ENCODE data around the gene SPINK2.

The SPINK2 gene

GRCh38 chr4:56844802-56845580 lies 23.5 kb upstream of the SPINK2 start:
- Histone ChIP-seq H3K36me3 (ENCODE audit: control insufficient read depth, insufficient read depth, low read length) (no peaks in the 10 kb centered on the region), H3K4me1 (ENCODE audit: control insufficient read depth, insufficient read depth, low read length) (peaks cover 4% of the 10 kb centered on the region; the same call in 1 of the 2 replicates), H3K27me3 (ENCODE audit: control insufficient read depth, insufficient read depth, low read length) (peaks cover 33% of the 10 kb centered on the region), H3K9me3 (ENCODE audit: control insufficient read depth, insufficient read depth, low read length) (no peaks in the 10 kb centered on the region), H3K27ac (ENCODE audit: low read length) (no peak overlapping the region), H3K4me3 (ENCODE audit: low read length) (no peak overlapping the region)
- no CpG with 5 or more reads among the region's 4 CpGs for WGBS (ENCODE audit: insufficient coverage, insufficient read length)
- DNase-seq (ENCODE audit: low read depth, low spot score), result peak; percentile 66

GRCh38 chr4:56843421-56843899 lies 22.0 kb upstream of the SPINK2 start:
- H3K4me1 ChIP-seq (ENCODE audit: control insufficient read depth, insufficient read depth, low read length), result peaks cover 4% of the 10 kb centered on the region; the same call in 1 of the 2 replicates
- WGBS (ENCODE audit: insufficient coverage, insufficient read length), result no CpG with 5 or more reads among the region's 13 CpGs
- H3K4me3 ChIP-seq (ENCODE audit: low read length), result no peak overlapping the region
- no peaks in the 10 kb centered on the region for H3K9me3 ChIP-seq (ENCODE audit: control insufficient read depth, insufficient read depth, low read length)
- no peak overlapping the region for H3K27ac ChIP-seq (ENCODE audit: low read length)
- peaks cover 33% of the 10 kb centered on the region for H3K27me3 ChIP-seq (ENCODE audit: control insufficient read depth, insufficient read depth, low read length)
- no peak for DNase-seq (ENCODE audit: low read depth, low spot score)
- no peaks in the 10 kb centered on the region for H3K36me3 ChIP-seq (ENCODE audit: control insufficient read depth, insufficient read depth, low read length)

DNA sequence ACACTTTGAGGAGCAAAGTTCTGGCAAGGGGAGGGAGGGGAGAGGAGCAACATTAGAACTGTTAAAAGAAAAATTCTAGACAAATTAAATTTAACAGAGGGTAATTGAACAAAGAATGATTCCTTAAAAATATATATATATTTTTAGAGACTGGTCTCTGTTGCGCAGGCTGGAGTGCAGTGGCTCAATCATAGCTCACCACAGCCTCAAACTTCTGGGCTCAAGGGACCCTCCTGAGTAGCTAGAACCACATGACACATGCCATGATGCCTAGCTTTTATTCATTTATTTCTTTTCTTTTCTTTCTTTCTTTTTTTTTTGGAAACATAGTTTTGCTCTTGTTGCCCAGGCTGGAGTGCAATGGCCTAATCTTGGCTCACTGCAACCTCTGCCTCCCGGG lies 19.1 kb upstream of the SPINK2 start:
- WGBS (ENCODE audit: insufficient coverage, insufficient read length), result no CpG with 5 or more reads among the region's 2 CpGs
- H3K4me1 ChIP-seq (ENCODE audit: control insufficient read depth, insufficient read depth, low read length), result peaks cover 4% of the 10 kb centered on the region; the same call in 1 of the 2 replicates
- DNase-seq (ENCODE audit: low read depth, low spot score), result no peak
- H3K9me3 ChIP-seq (ENCODE audit: control insufficient read depth, insufficient read depth, low read length), result no peaks in the 10 kb centered on the region
- no peaks in the 10 kb centered on the region for H3K36me3 ChIP-seq (ENCODE audit: control insufficient read depth, insufficient read depth, low read length)
- H3K27ac ChIP-seq (ENCODE audit: low read length), result no peak overlapping the region
- peaks cover 20% of the 10 kb centered on the region for H3K27me3 ChIP-seq (ENCODE audit: control insufficient read depth, insufficient read depth, low read length)
- no peak overlapping the region for H3K4me3 ChIP-seq (ENCODE audit: low read length)

DNA sequence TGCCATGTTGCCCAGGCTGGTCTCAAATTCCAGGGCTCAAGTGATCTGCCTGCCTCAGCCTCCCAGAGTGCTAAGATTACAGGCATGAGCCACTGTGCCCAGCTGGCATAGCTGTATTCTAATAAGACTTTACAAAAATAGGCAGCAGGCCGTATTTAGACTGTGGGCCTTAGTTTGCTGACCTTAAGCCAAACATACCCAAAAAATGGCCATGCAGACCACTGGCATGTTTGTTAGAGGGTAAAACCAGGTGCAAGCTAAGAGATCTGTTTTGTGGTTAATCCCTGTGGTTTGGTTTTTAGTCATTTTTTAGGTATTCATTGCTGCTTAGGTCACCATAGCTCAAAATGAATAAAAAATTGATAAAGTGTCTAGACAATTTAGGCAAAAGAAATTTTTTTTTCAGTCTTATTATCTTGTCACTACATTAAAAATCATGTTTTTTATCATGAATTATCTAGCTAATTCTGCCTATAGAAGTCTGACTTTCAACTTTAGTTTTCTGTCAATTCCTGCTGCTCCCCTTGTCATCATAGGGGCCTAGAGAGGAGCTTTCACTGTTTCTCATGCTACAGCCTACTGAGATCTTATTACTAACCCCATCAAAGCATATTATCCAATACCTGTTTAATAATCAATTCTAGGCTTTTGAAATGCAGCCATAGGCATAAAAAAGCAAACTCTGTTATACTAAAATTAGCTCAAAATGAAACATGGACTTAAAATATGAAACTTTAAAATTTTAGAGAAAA lies 7.5 kb upstream of the SPINK2 start:
- H3K9me3 ChIP-seq (ENCODE audit: control insufficient read depth, insufficient read depth, low read length), result no peaks in the 10 kb centered on the region
- WGBS (ENCODE audit: insufficient coverage, insufficient read length), result no CpG with 5 or more reads among the region's 1 CpG

DNA sequence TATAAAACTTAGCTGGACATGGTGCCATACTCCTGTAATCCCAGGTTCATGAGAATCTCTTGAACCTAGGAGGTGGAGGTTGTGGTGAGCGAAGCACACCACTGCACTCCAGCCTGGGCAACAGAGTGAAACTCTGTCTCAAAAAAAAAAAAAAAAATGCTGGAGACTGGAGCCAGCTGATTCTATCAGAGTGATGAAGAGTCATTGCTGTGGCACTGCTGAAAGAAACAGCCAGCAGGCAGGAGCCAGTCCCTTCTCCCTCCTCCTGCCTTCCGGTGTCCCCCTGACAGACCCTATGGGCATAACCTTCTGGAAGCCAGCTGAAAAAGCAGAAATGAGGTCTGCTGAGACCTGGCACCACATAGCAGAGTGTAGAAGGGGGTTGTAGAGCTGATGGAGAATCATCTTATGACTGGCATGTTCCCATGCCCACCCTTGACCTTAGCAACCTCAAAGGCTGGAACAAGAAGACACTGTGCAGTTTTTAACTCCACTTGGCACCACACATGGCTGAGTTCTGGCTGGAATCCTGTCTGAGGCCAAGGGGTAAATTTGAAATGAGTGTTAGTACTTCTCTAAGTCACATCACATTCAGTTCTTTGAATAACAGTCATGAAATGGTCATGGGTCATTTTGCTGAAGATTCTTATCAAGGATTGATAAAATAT lies 2.6 kb upstream of the SPINK2 start:
- no peak for DNase-seq (ENCODE audit: low read depth, low spot score)
- H3K27ac ChIP-seq (ENCODE audit: low read length), result no peak overlapping the region
- H3K4me1 ChIP-seq (ENCODE audit: control insufficient read depth, insufficient read depth, low read length), result no peaks in the 10 kb centered on the region
- no peaks in the 10 kb centered on the region for H3K36me3 ChIP-seq (ENCODE audit: control insufficient read depth, insufficient read depth, low read length)
- H3K9me3 ChIP-seq (ENCODE audit: control insufficient read depth, insufficient read depth, low read length), result no peaks in the 10 kb centered on the region
- H3K4me3 ChIP-seq (ENCODE audit: low read length), result no peak overlapping the region
- H3K27me3 ChIP-seq (ENCODE audit: control insufficient read depth, insufficient read depth, low read length), result peaks cover 11% of the 10 kb centered on the region; the same call in 1 of the 2 replicates
- no CpG with 5 or more reads among the region's 2 CpGs for WGBS (ENCODE audit: insufficient coverage, insufficient read length)

More for the DNA sequence above, 7.5 kb upstream of the SPINK2 start:
- no peak overlapping the region for H3K27ac ChIP-seq (ENCODE audit: low read length)
- H3K36me3 ChIP-seq (ENCODE audit: control insufficient read depth, insufficient read depth, low read length), result no peaks in the 10 kb centered on the region
- H3K27me3 ChIP-seq (ENCODE audit: control insufficient read depth, insufficient read depth, low read length), result peaks cover 2% of the 10 kb centered on the region; the same call in 1 of the 2 replicates
- H3K4me1 ChIP-seq (ENCODE audit: control insufficient read depth, insufficient read depth, low read length), result no peaks in the 10 kb centered on the region
- no peak overlapping the region for H3K4me3 ChIP-seq (ENCODE audit: low read length)
- no peak for DNase-seq (ENCODE audit: low read depth, low spot score)

DNA sequence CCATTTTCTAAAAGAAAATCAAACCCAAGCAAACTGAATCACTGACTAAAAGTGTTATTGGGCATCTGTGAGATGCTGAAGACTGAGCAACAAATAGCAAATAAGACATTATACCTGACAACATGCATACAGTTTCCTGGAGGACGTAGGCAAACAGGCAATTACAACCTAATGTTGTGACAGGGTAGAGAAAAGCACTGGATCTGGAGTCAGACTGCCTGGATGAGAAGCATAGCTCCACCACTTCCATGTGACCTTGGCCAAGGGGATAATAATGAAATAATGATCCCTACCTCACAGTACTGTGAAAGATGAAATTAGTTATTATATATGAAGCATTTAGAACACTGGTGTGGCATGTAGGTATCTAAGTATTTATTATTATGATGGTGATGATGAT lies 2.7 kb downstream of the SPINK2 start:
- WGBS (ENCODE audit: insufficient coverage, insufficient read length), result no CpG with 5 or more reads among the region's 1 CpG
- no peaks in the 10 kb centered on the region for H3K9me3 ChIP-seq (ENCODE audit: control insufficient read depth, insufficient read depth, low read length)
- H3K4me1 ChIP-seq (ENCODE audit: control insufficient read depth, insufficient read depth, low read length), result no peaks in the 10 kb centered on the region
- peaks cover 9% of the 10 kb centered on the region for H3K27me3 ChIP-seq (ENCODE audit: control insufficient read depth, insufficient read depth, low read length)
- DNase-seq (ENCODE audit: low read depth, low spot score), result no peak
- H3K27ac ChIP-seq (ENCODE audit: low read length), result no peak overlapping the region
- no peaks in the 10 kb centered on the region for H3K36me3 ChIP-seq (ENCODE audit: control insufficient read depth, insufficient read depth, low read length)
- H3K4me3 ChIP-seq (ENCODE audit: low read length), result no peak overlapping the region

DNA sequence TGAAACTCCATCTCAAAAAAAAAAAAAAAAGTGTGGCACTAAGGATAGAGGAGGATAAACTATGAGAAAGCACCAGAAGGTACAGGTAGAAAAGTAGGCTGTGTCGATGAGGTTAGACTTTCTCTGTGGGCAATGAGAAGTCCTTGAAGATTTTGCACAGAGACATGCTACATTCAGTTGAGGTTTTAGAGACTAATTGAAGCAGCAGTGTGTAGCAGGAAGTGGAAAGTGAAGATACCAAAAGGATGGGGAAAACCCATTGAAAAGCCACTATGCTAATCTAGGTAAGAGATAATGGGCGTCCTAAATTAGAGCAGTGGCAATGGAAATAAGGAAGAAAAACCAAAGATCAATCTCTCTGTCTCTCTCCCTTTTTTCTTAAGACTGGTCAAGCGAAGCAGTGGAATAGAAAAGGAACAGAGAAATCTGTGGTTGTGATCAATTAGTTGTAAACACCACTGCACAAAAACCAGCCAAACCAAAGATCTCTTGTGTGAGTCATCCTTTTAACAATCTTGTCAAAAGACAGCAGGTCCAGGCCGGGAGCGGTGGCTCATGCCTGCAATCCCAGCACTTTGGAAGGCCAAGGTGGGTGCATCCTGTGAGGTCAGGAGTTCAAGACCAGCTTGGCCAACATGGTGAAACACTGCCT lies 3.5 kb downstream of the SPINK2 start:
- Histone ChIP-seq H3K27ac (ENCODE audit: low read length) (no peak overlapping the region), H3K27me3 (ENCODE audit: control insufficient read depth, insufficient read depth, low read length) (peaks cover 9% of the 10 kb centered on the region), H3K4me1 (ENCODE audit: control insufficient read depth, insufficient read depth, low read length) (no peaks in the 10 kb centered on the region), H3K4me3 (ENCODE audit: low read length) (no peak overlapping the region), H3K9me3 (ENCODE audit: control insufficient read depth, insufficient read depth, low read length) (no peaks in the 10 kb centered on the region), H3K36me3 (ENCODE audit: control insufficient read depth, insufficient read depth, low read length) (no peaks in the 10 kb centered on the region)
- DNase-seq (ENCODE audit: low read depth, low spot score), result no peak
- WGBS (ENCODE audit: insufficient coverage, insufficient read length), result no CpG with 5 or more reads among the region's 5 CpGs

DNA sequence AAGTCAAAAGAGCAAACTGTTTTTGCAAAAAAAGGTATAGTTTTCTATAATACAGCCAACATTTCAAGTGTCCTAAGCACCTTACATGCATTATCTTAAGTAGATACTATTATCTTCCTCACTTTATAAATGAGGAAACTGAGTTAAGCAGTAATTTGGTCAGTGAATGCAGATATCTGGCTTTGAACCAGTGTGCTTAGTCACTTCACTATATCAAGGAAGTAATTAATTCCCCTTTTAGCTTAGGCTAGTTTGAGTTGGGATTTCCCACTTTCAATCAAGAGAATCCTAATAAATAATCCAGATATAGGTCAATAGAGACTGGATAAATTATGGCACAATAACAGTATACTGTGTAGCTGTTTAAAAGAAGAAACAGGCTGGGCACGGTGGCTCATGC lies 14.8 kb downstream of the SPINK2 start:
- H3K36me3 ChIP-seq (ENCODE audit: control insufficient read depth, insufficient read depth, low read length), result no peaks in the 10 kb centered on the region
- H3K27ac ChIP-seq (ENCODE audit: low read length), result no peak overlapping the region
- no peak for DNase-seq (ENCODE audit: low read depth, low spot score)
- WGBS (ENCODE audit: insufficient coverage, insufficient read length), result no CpG with 5 or more reads among the region's 1 CpG
- no peaks in the 10 kb centered on the region for H3K4me1 ChIP-seq (ENCODE audit: control insufficient read depth, insufficient read depth, low read length)
- no peaks in the 10 kb centered on the region for H3K9me3 ChIP-seq (ENCODE audit: control insufficient read depth, insufficient read depth, low read length)
- no peaks in the 10 kb centered on the region for H3K27me3 ChIP-seq (ENCODE audit: control insufficient read depth, insufficient read depth, low read length)
- no peak overlapping the region for H3K4me3 ChIP-seq (ENCODE audit: low read length)

GRCh38 chr4:56804551-56804950 lies 16.9 kb downstream of the SPINK2 start:
- no peaks in the 10 kb centered on the region for H3K36me3 ChIP-seq (ENCODE audit: control insufficient read depth, insufficient read depth, low read length)
- H3K9me3 ChIP-seq (ENCODE audit: control insufficient read depth, insufficient read depth, low read length), result no peaks in the 10 kb centered on the region
- no CpG with 5 or more reads among the region's 1 CpG for WGBS (ENCODE audit: insufficient coverage, insufficient read length)
- H3K4me3 ChIP-seq (ENCODE audit: low read length), result no peak overlapping the region
- H3K4me1 ChIP-seq (ENCODE audit: control insufficient read depth, insufficient read depth, low read length), result no peaks in the 10 kb centered on the region
- no peak overlapping the region for H3K27ac ChIP-seq (ENCODE audit: low read length)
- peaks cover 3% of the 10 kb centered on the region; the same call in 1 of the 2 replicates for H3K27me3 ChIP-seq (ENCODE audit: control insufficient read depth, insufficient read depth, low read length)
- no peak for DNase-seq (ENCODE audit: low read depth, low spot score)

GRCh38 chr4:56803471-56803870 lies 18.0 kb downstream of the SPINK2 start:
- Histone ChIP-seq H3K4me3 (ENCODE audit: low read length) (no peak overlapping the region), H3K27me3 (ENCODE audit: control insufficient read depth, insufficient read depth, low read length) (peaks cover 5% of the 10 kb centered on the region), H3K4me1 (ENCODE audit: control insufficient read depth, insufficient read depth, low read length) (no peaks in the 10 kb centered on the region), H3K27ac (ENCODE audit: low read length) (no peak overlapping the region), H3K36me3 (ENCODE audit: control insufficient read depth, insufficient read depth, low read length) (no peaks in the 10 kb centered on the region), H3K9me3 (ENCODE audit: control insufficient read depth, insufficient read depth, low read length) (no peaks in the 10 kb centered on the region)
- no peak for DNase-seq (ENCODE audit: low read depth, low spot score)
- WGBS (ENCODE audit: insufficient coverage, insufficient read length), result no CpG with 5 or more reads among the region's 2 CpGs

Data from iPS DF 6.9 (cell line).